HG02610 (cell line): ENCODE measurements around the gene COL4A6.

Source experiments
- ATAC-seq: cut with Tn5 transposase; IDR thresholded peaks from one replicate; pipeline ENCODE4 v1.9.1; 2021; ENCODE audit warnings: mild to moderate bottlenecking, moderate library complexity; ENCODE audit not compliant: unreplicated experiment

Gene COL4A6

DNA sequence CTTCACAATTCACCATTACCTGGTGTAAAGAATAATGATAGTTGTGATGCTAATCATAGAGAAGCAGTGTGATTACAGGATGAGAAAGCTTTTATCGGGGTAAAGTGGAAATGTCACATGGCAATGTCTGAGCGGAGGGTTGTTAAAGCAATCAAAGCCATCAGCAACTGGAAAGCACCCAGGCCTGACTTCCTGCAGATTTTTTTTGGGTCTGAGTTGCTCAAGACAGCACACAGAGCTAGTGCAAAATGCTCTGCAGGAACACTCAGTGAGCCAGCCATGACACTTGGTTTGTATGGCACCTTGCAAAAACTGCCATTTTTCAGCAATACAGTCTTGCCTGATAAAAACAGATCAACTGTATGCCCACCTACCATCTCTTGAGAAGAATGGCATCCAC is 152.9 kb downstream of the COL4A6 start:
- ATAC-seq = no peak

DNA sequence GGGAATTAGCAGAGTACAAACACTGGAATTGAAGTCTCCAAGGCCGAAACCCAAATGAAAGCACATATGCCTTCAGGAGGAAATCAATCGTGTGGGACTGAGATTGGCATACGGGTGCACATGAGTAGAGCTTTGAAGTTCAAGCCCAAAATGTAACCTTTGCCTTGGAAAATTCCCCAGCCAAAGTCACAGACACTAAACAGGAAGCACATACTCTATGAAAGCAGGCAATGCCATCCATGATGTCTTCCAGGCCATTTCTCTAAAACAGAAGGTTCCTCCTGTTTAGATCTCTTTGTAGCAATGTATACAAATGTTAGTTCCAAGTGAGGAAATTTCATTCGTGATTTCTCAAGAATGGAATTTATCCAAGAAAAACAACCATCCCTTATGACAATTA is 162.5 kb downstream of the COL4A6 start:
- no peak for ATAC-seq

DNA sequence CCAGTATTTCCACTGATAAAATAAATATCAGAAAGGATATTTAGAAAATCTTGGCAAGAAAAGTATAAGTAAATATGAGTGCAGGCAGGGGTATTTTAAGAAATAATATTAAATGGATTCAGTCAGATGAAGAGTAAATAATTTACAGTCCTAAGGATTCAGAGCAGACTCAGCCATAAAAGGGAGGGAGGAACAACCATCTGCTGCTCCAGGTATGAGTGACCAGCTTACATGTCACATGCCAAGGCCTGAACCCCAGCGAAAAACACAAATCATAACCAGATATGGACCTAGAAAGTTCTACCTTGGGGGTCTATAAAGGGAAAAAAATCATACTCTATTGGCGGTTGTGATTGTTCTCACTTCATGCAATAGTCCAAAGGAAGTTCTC is 166.8 kb downstream of the COL4A6 start:
- no peak for ATAC-seq

DNA sequence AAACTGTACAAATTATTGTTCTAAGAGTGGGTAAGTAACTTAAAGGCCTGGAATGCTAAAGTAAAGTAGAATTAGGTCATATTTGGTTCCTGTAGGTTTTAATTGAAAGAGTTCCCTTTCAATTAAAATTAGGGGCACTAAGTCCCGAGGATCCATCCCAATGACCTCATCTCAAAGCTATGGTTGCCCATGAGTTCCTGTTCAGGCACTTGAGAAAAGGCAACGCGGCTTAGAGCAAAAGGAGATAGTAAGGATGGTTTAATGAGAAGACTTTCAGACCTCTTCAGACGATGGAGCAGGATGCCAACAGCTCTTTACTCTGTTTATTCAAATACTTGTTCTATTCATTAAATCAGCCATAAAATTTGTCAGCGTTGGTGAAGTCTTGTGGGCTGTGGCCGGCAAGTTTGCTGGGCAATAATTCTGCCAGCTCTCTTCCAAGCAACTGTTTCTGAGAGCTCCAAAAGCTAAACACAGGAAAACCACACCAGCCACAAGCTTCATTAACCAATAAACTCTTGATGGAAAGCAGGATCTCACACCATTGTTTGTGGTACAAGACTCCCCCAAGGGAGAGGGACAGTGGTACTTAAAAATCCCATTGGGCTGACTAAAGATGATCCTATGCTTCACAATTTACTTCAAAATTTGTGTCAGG is 167.4 kb downstream of the COL4A6 start:
- ATAC-seq = no peak

DNA sequence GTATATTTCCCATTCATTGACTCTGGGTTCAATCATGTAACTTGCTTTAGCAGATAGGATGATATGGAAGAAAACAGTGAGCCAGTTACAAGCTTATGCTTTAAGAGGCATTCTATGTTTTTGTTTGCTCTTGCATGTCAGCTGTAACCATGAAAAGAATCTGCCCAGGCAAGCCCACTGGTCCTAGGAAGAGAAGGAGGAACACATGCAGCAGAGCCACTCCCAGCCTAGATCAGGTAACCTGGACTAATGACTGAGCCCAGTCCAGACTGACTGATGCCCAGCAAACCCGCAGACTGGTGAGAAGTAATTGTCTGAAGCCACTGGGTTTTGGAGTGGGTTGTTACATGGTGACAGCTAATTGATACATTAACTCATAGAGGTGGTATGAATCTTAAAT is 167.9 kb downstream of the COL4A6 start:
- ATAC-seq = no peak

DNA sequence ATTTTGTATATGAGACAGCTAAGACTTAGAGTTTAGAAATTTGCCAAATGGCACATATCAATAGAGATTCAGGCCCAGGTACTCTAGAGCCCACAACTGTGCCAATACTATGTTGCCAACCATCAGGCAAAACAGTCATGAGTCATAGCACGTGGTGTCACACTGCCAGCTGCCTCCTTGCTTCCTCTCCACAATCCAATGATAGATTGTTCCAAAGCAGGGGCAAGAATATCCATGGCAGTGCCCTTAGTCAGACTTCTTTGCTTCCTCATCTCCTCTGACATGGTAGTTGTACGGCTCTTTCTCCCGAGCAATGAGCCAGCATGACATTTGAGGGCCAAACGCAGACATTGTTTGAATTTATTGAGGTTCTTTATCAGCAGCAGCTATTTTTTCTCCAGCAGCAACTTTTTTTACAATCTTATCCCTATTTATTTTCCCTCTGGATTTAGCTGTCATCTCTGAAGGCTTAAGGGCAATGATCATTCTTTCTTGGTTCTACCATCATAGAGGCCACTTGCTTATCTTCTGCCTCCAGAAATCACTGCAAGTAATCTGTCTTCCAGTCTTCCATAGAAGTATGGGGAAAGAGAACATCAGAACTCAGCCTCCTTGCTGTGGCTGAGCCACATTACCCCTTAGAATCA is 169.7 kb downstream of the COL4A6 start:
- no peak for ATAC-seq

DNA sequence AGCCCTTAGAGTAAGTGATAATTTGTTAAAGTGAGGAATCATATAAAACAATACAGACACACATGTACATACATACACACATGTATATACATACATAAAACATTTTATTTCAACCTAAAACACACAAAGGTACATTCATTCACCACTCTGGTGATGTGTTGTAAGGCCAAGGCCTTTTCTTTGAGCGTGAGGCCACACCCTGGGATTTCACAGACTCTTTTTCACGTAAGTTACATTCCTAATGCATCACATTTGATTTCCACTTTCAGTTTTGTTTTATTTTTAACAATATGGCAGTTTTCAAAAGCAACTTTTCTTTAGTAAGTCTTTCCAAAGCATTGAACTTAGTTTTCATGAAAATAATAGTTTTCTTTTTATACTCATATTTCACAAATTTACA is 170.7 kb downstream of the COL4A6 start:
- no peak for ATAC-seq

DNA sequence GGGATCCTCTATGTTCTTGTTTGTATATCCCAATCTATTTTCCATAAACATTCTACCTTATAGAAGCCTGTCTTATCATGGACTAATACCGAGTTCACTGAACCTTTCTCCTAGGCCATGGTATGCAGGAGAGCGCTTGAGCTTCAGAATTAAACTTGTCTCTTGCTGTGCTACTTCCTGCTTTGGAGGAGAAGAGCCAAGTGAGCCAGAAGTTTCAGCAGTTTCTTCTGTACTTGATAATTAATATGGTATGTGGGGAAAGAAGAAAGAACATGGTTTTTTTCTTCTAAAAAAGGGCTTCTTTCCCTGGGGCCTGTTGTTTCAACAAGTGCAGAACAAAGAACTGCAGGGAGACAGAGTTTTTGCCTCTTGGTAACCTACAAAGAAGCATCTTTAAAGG is 173.8 kb downstream of the COL4A6 start:
- no peak for ATAC-seq

DNA sequence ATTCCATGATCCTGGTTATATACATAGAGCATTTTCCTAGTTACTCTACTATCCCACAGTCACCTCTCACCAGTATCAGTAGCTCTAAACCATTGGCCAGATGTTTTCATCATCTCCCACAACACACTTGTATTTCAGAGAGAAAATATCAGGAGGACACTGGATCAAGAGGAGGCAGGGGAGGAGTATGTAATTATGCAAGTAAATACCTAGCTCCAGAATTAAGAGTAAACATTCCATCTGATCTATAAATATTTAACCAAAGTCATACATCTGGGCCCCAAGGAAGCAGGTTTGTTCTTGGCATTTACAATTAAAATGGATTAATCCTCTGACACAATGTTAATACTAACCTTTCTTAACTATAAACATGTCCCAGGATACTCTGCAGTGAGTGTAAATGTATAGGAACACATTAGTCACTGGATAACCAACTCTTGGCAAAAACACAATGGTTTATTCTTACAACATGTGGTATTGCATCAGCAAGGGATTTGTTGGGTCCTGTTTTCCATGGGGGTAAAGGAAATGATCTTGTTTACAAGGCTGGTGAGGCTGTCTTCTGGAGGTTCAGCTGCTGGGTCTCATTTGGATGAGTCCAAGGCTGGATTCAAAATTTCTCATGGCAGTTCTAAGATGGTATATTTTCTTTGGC is 176.5 kb downstream of the COL4A6 start:
- no peak for ATAC-seq

DNA sequence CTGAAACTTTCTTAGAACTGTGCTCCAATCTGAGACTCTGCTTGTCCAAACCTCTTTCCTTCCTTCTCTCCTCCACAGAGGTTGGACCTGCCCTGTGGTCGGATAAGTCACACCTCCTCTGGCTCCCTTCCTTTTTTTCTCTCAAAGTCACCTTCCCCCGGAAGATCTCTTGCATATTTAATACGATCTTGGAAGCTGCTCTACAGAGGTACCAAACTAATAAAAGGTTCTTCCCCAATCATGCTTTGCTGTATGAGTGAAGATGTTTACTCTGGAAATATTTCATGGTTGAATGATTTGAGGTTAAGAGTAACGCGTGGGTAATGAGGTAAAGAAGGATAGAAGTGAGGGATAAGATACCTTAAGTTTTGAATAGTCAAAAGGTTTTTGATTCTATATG is 180.7 kb downstream of the COL4A6 start:
- ATAC-seq = no peak

DNA sequence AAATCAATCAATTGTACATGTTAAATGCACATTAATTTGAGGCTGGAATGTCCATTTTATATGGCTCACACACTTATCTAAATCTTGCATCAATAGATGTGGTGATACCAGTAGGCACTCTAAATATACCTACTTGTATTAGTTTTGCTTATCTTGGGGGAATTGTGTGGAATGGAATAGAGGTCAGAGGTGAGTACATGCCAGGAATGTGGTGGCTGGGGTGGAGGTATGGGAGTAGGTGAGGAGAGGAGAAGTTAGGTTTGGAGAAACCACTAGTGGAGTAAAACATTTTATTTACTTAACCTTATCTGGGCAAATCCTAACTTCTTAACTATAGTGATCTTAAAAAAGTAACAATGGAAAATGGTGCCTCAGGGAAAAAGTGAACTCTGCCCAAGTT is 183.6 kb downstream of the COL4A6 start:
- ATAC-seq = no peak

DNA sequence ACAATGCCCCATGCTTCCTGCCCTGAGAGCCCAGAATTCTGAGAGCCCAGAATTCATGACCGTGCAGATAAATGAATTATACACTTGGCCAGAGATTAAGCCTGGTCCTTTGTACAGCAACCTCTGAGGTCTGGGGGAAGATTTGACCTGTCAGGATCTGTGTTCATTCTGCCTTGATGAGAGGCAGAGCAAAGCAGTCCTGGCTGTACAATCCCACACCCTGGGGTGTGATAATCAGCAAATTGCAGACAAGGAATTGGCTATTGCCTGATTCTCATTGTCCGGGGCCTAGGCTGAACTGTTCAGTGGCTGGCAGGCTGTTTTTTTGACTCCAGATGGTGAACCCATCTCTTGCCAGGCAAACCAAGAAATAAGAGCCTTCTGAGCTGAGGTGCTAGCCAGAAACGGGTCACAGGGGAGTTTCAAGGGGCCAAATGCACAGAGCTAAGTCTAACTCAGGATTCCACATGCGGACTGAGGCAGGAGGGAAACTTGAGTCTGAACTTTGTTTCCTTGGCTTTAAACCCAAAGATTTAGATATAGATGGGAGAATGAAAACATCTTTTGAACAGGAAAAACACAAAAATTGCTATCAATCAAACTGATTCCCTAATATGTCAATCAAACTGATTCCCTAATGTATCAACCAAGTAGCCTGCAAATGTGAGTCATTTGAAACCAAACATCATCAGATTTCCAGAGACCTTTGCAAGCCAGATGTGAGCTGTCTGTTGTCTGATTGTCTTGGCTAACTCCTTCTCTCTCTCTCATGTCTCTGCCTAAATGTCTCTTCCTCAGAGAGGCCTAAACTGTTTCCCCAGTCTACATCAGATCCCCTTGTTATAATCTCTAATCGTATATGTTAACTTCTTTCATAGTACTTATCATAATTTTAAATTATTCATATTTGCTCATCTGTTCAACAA is 187.3 kb downstream of the COL4A6 start:
- no peak for ATAC-seq

DNA sequence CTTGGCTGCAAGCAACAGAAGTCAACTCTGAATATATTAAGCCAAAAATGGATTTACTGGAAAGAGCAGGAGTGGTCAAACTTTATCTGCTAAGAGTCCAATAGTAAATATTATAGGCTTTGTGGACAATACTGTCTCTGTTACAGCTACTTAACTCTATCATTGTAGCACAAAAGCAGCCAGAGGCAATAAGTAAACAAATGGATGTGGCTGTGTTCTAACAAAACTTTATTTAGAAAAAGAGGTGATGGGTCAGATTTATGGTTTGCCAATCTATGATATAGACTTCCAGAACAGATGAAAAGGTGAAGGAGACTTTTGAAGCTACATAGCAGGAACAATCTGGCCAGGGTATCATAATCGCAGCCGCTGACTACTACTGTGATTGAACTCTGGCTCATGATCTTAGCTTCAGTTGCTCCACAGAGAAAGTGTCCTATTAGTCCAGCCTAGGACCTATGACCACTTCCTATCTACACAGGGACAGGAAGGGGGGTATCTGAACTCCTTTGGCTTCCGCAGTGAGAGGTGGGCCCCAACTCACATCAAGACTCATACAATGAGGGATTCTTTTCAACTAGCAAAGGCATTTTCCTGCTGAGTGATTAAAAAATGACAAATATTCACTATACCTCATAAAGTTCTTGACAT is 191.8 kb downstream of the COL4A6 start:
- ATAC-seq = no peak

DNA sequence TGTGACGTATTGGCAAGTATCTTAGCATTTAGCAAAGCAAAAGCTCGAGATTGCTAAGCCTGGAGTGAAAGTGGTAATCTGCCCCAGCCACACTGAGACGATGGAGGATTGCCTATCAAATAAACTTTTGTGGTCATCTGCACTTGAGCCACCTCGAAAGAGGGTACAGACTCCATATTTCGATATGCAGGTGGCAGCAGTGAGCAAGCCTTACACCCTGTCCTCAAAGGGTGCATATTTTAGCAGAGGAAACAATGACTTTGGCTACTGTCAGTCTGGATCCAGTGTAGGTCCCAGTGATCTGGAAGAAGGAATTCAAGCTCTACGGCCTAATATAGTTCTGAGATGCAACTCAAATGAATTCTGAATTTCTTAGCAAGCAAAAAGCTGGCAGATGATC is 192.8 kb downstream of the COL4A6 start:
- no peak for ATAC-seq

DNA sequence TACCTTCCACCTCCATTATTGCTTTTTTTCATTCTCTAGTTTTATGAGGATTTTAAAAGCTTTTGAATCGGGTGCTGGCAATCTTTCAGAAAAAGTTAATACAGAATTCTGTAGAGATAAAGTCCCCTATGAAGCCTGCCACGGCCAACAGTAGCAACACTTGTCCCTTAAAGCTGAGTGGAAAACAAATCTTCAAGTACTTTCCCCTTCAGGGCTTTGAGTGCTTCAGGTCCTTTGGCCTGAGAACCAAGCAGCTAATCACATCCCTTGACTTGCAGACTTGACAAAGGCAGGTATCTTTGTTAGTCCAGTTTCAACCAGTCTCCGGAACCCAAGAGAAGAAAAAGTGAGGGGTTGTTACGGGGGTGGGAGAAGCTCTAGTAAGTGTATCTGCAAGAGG is 202.2 kb downstream of the COL4A6 start:
- ATAC-seq = no peak

DNA sequence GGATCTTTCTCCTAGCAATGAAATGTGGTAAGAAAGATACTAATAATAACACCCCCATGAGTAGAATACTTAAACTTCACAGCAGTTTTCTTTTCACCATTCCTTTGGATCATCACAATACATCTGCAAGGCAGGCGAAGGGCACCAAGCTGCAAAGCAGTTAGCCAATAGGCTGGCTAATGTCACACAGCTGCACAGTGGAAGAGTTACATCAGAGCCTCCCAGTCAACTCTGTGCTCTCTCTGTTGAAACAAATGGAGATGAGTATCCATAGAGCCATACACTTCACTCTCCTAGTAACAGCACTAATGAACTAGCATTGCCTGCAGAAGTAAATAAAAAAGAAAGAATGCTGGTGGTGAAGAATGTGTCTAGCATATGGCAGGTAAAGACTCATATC is 207.6 kb downstream of the COL4A6 start:
- no peak for ATAC-seq

DNA sequence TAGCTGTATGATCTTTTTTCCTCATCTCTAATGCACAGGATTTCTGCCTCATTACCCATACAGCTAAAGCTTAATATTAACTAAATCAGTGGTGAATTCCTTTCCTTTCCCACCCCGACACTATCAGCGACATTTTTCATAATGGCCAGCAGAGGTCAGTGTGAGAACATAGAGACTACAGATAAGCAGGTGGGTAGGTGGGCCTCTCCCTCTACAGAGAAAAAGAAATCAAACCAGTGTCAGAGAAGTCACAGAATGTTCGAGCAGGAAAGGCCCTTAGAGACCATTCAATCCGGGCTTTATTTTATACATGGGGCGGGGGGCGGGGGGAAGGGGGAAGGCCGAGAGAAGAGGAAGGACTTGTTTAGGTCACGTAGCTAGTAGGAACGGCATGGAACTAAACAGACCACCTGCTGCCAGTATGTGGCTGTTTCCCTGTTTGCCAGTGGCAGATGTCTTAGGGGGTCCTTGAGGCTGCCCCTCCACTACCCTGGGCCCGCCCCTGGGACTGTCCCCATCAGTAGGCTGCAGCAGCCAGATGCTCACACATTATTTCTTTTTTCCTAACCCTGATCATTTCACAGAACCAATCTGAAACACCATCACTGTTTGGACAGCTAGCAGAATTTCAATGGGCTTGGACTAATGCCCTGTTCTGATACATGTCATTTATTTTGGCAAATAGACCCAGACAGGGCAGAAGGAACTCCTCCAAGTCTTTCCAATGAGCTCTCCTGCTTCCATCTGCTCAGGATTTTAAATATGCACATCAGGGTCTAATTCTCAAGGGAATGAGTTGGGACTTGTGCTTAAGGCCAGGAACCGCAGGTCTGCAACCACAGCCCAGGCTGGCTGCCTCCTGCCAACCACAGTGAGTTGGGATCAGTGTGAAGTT is 213.2 kb downstream of the COL4A6 start:
- no peak for ATAC-seq

DNA sequence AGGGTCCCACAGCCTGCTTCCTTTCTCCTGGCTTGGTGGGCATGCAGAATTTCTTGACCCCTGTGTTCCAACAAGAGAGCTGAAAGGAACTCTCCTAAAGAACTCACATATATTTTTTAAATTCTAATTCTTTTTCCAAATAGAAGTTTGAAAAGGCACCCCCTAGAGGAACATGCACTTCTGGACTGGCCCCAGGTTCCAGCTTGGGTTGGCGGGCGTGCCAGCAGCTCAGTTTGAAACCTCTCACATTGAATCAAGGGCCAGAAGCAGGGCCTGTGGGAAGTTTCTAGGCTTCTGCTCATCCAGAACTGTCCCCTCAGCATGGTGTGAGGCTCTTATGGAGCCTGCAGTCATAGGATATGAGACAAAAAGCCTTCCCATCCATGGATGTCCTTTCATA is 214.0 kb downstream of the COL4A6 start:
- no peak for ATAC-seq

DNA sequence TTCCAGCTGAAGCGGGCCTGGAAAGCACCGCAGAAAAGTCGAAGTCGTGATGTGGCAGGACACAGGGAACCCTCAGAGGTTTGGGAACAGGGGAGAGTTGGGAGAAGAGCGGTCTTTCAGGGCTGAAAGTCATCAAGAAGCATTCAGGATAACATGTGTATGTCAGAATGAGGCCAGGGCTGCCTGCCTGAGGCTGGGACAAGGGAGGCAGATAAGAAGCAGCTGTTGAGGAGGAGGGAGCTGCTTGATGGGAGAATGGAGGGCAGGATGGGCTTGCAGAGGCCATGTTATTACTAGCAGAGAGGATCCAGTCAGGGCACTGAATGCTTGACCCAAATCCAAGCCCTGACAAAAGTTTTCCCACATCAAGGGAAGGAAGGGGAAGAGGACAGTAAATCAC is 214.6 kb downstream of the COL4A6 start:
- ATAC-seq = no peak

DNA sequence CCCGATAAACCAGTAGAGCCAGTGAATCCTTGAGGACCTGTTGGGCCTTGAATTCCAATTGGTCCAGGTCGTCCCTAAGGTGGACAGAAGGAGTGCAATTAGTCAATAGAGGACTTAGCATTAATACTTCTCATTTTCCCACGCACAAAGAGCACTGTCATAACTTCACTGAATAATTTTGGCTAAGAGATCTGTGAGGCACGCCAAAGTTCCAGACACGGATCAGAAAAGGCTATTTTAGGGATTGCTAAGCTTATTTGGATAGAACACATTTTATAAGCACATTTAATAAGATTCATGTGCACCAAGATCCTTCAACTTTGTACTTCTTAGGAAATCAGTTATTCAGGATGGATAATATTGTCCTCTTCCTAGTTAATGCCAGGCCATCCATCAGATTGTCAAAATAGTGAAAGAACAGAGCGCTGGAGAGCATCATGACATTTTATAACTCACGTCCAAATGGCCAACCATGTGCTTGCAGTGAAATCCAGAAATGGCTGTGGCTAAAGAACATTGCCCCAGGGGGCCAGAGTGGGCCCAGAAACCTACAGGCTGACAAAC is 216.8 kb downstream of the COL4A6 start:
- ATAC-seq = no peak
